Mesothelial cell of epicardium (in vitro differentiated cells): ENCODE data around the gene POC5. TPM values are rescaled to one million over a fixed set of nuclear protein-coding genes. Genes with fewer than 3 reads are reported as not detected.

Experiments used
- DNase-seq, 2 experiments: peaks; one replicate each; pipeline ENCODE4 v3.0.0; 2021; ENCODE audit warnings: low spot score in 2 of 2; ENCODE audit not compliant: unreplicated experiment in 2 of 2
- H3K27ac Mint-ChIP-seq: 2 replicates; pipeline ENCODE4 v1.8.0; 2021; ENCODE audit warnings: mixed read lengths
- H3K27me3 Mint-ChIP-seq: 2 replicates; pipeline ENCODE4 v1.8.0; 2021; ENCODE audit warnings: low read depth, mixed read lengths
- H3K36me3 Mint-ChIP-seq: 2 replicates; pipeline ENCODE4 v1.8.0; 2021; ENCODE audit warnings: mixed read lengths
- H3K4me1 Mint-ChIP-seq: 2 replicates; pipeline ENCODE4 v1.8.0; 2021; ENCODE audit warnings: mixed read lengths
- H3K4me3 Mint-ChIP-seq: 2 replicates; pipeline ENCODE4 v1.8.0; 2021; ENCODE audit warnings: mild to moderate bottlenecking, moderate library complexity, mixed read lengths
- H3K9me3 Mint-ChIP-seq: 2 replicates; pipeline ENCODE4 v1.8.0; 2021; ENCODE audit warnings: mixed read lengths
- total RNA-seq: library from RNA; stranded (reverse); gene quantifications from 3 replicates; pipeline ENCODE4 v1.2.1, GENCODE V29; 2021
- TF ChIP-seq, protein P1 (sequence below): fragments of 200-600 bp; sonication (generic); IDR thresholded peaks from one replicate; pipeline ENCODE4 v1.5.0; 2021; ENCODE audit warnings: antibody characterized with exemption; ENCODE audit not compliant: unreplicated experiment

The POC5 gene, protein sequence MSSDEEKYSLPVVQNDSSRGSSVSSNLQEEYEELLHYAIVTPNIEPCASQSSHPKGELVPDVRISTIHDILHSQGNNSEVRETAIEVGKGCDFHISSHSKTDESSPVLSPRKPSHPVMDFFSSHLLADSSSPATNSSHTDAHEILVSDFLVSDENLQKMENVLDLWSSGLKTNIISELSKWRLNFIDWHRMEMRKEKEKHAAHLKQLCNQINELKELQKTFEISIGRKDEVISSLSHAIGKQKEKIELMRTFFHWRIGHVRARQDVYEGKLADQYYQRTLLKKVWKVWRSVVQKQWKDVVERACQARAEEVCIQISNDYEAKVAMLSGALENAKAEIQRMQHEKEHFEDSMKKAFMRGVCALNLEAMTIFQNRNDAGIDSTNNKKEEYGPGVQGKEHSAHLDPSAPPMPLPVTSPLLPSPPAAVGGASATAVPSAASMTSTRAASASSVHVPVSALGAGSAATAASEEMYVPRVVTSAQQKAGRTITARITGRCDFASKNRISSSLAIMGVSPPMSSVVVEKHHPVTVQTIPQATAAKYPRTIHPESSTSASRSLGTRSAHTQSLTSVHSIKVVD
- total RNA-seq = 15.0 to 18.0 TPM (median 15.2 TPM) in 3 replicates

DNA sequence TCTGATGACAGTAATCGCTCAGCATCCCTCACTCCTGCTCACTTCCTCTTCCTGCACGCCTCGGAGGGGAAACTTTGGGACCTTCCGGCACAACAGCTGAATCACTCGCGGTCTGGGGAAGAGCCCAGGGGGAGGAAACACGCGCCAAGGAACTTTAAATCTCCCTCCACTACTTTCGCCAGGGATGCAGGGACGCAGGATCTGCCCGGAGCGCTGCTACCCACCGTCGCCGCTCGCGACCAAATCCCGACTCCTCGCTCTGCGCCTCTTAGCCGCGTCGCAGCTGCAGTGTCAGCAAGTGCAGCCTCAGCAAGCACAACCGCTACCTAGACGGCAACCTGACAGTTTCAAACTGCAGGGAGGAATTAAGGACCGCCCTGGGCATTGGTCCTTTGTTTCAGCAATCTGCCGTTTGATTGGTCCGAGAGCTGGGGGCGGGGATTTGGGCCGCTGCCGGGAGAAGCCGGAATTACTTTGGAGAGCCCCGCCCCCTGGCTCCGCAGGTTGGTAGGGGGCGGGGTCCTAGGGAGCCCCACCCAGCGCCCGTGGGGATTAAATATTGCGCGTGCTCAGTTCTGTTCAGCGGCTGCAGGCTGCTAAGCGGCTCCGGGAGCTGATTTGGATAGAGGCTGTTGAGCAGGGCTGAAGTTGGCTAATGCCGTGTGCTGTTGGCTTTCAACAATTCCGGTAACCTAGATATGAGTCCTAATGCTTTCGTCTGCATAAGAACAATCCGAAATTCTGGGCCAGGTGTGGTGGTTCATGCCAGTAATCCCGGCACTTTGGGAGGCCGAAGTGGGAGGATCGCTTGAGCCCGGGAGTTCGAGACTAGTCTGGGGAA, at the start of gene POC5:
Gene POC5 (minus strand): TSS at position 356 of the 841 bp plus-strand sequence. CDS start 4,500 bp downstream, outside the sequence.
- Mint-ChIP-seq H3K27ac (peak within 1 kb of the TSS; percentile 98), H3K27me3 (peaks cover 24% of the 10 kb centered on the region), H3K4me3 (peak within 1 kb of the TSS; percentile 100), H3K36me3 (peaks cover 5% of the 10 kb centered on the region), H3K9me3 (no peaks in the 10 kb centered on the region), H3K4me1 (peaks cover 13% of the 10 kb centered on the region)
- peak; percentile 96 to 98 for DNase-seq
- TF ChIP-seq, protein P1, sequence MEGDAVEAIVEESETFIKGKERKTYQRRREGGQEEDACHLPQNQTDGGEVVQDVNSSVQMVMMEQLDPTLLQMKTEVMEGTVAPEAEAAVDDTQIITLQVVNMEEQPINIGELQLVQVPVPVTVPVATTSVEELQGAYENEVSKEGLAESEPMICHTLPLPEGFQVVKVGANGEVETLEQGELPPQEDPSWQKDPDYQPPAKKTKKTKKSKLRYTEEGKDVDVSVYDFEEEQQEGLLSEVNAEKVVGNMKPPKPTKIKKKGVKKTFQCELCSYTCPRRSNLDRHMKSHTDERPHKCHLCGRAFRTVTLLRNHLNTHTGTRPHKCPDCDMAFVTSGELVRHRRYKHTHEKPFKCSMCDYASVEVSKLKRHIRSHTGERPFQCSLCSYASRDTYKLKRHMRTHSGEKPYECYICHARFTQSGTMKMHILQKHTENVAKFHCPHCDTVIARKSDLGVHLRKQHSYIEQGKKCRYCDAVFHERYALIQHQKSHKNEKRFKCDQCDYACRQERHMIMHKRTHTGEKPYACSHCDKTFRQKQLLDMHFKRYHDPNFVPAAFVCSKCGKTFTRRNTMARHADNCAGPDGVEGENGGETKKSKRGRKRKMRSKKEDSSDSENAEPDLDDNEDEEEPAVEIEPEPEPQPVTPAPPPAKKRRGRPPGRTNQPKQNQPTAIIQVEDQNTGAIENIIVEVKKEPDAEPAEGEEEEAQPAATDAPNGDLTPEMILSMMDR = no peak

GRCh38 chr5:75758116-75758515, 40.9 kb upstream of the POC5 start:
- Mint-ChIP-seq H3K9me3 (no peaks in the 10 kb centered on the region), H3K4me3 (no peak overlapping the region), H3K36me3 (no peaks in the 10 kb centered on the region), H3K27ac (no peak overlapping the region), H3K27me3 (peaks cover 46% of the 10 kb centered on the region), H3K4me1 (peaks cover 2% of the 10 kb centered on the region)
- no peak for DNase-seq
- TF ChIP-seq, protein P1 = no peak

GRCh38 chr5:75756981-75757380, 39.7 kb upstream of the POC5 start:
- Mint-ChIP-seq H3K27ac (no peak overlapping the region), H3K36me3 (no peaks in the 10 kb centered on the region), H3K27me3 (peaks cover 49% of the 10 kb centered on the region), H3K4me1 (peaks cover 2% of the 10 kb centered on the region), H3K9me3 (no peaks in the 10 kb centered on the region), H3K4me3 (no peak overlapping the region)
- no peak for DNase-seq
- TF ChIP-seq, protein P1 = no peak

DNA sequence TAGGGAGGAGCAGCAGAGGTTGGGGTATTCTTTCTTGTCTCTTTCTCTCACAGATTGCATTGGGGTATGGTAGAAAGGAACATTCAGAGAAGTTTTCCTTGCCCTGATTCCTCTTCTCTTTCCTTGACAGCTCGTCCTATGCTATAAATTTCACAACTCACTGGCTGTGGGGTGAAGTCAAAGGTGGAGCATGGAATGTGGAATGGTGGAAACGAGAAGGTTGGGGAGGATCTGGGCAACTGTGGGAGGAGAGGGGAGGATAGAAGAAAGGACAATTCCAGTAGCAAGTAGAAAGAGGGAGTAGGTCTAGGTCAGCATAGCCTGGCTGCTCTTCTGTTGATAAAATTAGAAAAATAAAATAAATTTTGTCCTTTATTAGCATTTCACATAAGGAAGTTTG, 39.0 kb upstream of the POC5 start:
- H3K4me3 Mint-ChIP-seq = no peak overlapping the region
- H3K4me1 Mint-ChIP-seq = peaks cover 2% of the 10 kb centered on the region
- no peak overlapping the region for H3K27ac Mint-ChIP-seq
- no peaks in the 10 kb centered on the region for H3K9me3 Mint-ChIP-seq
- DNase-seq = no peak
- H3K36me3 Mint-ChIP-seq = no peaks in the 10 kb centered on the region
- H3K27me3 Mint-ChIP-seq = peaks cover 57% of the 10 kb centered on the region
- TF ChIP-seq, protein P1 = no peak

GRCh38 chr5:75753182-75753581, 35.9 kb upstream of the POC5 start:
- TF ChIP-seq, protein P1 = no peak
- no peak for DNase-seq
- Mint-ChIP-seq H3K27ac (no peak overlapping the region), H3K4me3 (no peak overlapping the region), H3K27me3 (peaks cover 69% of the 10 kb centered on the region), H3K4me1 (peaks cover 2% of the 10 kb centered on the region), H3K36me3 (no peaks in the 10 kb centered on the region), H3K9me3 (no peaks in the 10 kb centered on the region)
